K562 (cell line): ENCODE measurements around the gene TMEFF2. TPM values are rescaled to one million over a fixed set of nuclear protein-coding genes. Genes with fewer than 3 reads are reported as not detected.

Experiments
- BRCA1 ChIP-seq, 2 experiments: fragments of 450-650 bp in 1 of 2; sonication (generic) in 1 of 2; formaldehyde crosslinking in 1 of 2; IDR thresholded peaks; 2 replicates each; pipeline versions ENCODE4 v1.5.0 to v1.6.1; 2017 to 2020; ENCODE audit warnings: mild to moderate bottlenecking in 1 of 2, missing genetic modification reagents in 1 of 2
- CBFA2T2 ChIP-seq: fragments of 450-650 bp; conservative IDR thresholded peaks from 2 replicates; pipeline ENCODE4 v1.6.1; 2017; ENCODE audit warnings: mild to moderate bottlenecking
- CHAMP1 ChIP-seq: fragments of 450-650 bp; IDR thresholded peaks from 2 replicates; pipeline ENCODE4 v1.6.1; 2016; ENCODE audit warnings: mild to moderate bottlenecking
- E2F1 ChIP-seq: sonication (generic); formaldehyde crosslinking; IDR thresholded peaks from 2 replicates; pipeline ENCODE4 v1.8.1; 2023; ENCODE audit warnings: mild to moderate bottlenecking, missing genetic modification reagents, moderate library complexity
- EWSR1 ChIP-seq: fragments of 450-650 bp; IDR thresholded peaks from 2 replicates; pipeline ENCODE4 v1.6.1; 2018; ENCODE audit warnings: borderline replicate concordance, mild to moderate bottlenecking, low read depth, moderate library complexity; ENCODE audit not compliant: partially characterized antibody
- HLTF ChIP-seq: fragments of 450-650 bp; IDR thresholded peaks from 2 replicates; pipeline ENCODE4 v1.6.1; 2016
- HSF4 ChIP-seq: fragments of 250-450 bp; sonication (Bioruptor Pico); IDR thresholded peaks from 2 replicates; pipeline ENCODE4 v2.1.2; 2022; ENCODE audit warnings: mild to moderate bottlenecking, moderate library complexity, borderline replicate concordance
- RBM17 ChIP-seq: fragments of 200-400 bp; formaldehyde crosslinking; IDR thresholded peaks from 2 replicates; pipeline ENCODE4 v1.6.1; 2017; ENCODE audit warnings: low read depth, mild to moderate bottlenecking, low read length, borderline replicate concordance
- SETDB1 ChIP-seq: IDR thresholded peaks from one replicate; pipeline ENCODE4 v1.6.1; 2012; ENCODE audit warnings: low read length, control low read depth, inconsistent platforms
- SMARCA4 ChIP-seq: fragments of 450-650 bp; IDR thresholded peaks from 2 replicates; pipeline ENCODE4 v1.6.1; 2016
- SP1 ChIP-seq: sonication (generic); formaldehyde crosslinking; IDR thresholded peaks from 2 replicates; pipeline ENCODE4 v1.8.1; 2022; ENCODE audit warnings: mild to moderate bottlenecking, missing genetic modification reagents
- SP2 ChIP-seq: IDR thresholded peaks from 2 replicates; pipeline ENCODE4 v1.6.1; 2011; ENCODE audit warnings: mild to moderate bottlenecking, low read depth, low read length, moderate library complexity; ENCODE audit not compliant: poor library complexity, severe bottlenecking; ENCODE audit errors: extremely low read depth
- ZFP91 ChIP-seq: sonication (generic); formaldehyde crosslinking; IDR thresholded peaks from 2 replicates; pipeline ENCODE4 v1.8.0; 2022; ENCODE audit warnings: mild to moderate bottlenecking, missing genetic modification reagents
- ZNF408 ChIP-seq: fragments of 250-450 bp; sonication (Bioruptor Pico); IDR thresholded peaks from 2 replicates; pipeline ENCODE4 v1.4.0; 2020; ENCODE audit warnings: low read depth, mild to moderate bottlenecking, moderate library complexity
- ZNF592 ChIP-seq: fragments of 450-650 bp; IDR thresholded peaks from 2 replicates; pipeline ENCODE4 v1.6.1; 2017; ENCODE audit warnings: antibody characterized with exemption, mild to moderate bottlenecking
- ZNF696 ChIP-seq: fragments of 250-450 bp; sonication (Bioruptor Pico); conservative IDR thresholded peaks from 2 replicates; pipeline ENCODE4 v1.4.0; 2020; ENCODE audit warnings: mild to moderate bottlenecking, moderate library complexity
- ZNF699 ChIP-seq: fragments of 250-450 bp; sonication (Bioruptor Pico); IDR thresholded peaks from 2 replicates; pipeline ENCODE4 v1.8.0; 2021; ENCODE audit warnings: mild to moderate bottlenecking, moderate library complexity; ENCODE audit not compliant: insufficient replicate concordance
- ZNF707 ChIP-seq: fragments of 250-450 bp; sonication (Bioruptor Pico); conservative IDR thresholded peaks from 2 replicates; pipeline ENCODE4 v1.8.0; 2022; ENCODE audit warnings: inconsistent platforms, mild to moderate bottlenecking, moderate library complexity
- polyA plus RNA-seq, 8 experiments: library from polyadenylated mRNA; depleted of rRNA in 4 of 8; stranded (reverse) in 5 of 8; unstranded in 3 of 8; fragments of >200 nt; fragmentation: Nextera tagmentation in 2 of 8; fragmentation: Illumina TruSeq in 1 of 8; extraction: Ambion mirVana in 2 of 8; extraction: Trizol in 1 of 8; gene quantifications; 2 replicates each; pipeline versions ENCODE4 v1.2.1 to v1.2.3, GENCODE V29; 2011 to 2014; ENCODE audit warnings: inconsistent platforms in 1 of 8, missing spikeins in 1 of 8
- total RNA-seq, 7 experiments: library from RNA; depleted of rRNA in 6 of 7; stranded (reverse); fragments of >200 nt in 6 of 7; fragmentation: Illumina TruSeq in 2 of 7; extraction: Trizol in 2 of 7; gene quantifications; 2 replicates each; pipeline versions ENCODE4 v1.2.1 to v1.2.3, GENCODE V29; 2011 to 2021; ENCODE audit warnings: low replicate concordance in 1 of 7

TMEFF2 gene
- total and polyA plus RNA-seq, 9 of the 15 experiments (the other 6 are each of a cell fraction or from before 2014, with no cell fraction given): 1.4 TPM; not detected in 8

- no peak for TF ChIP-seq RBM17
- 0 out of 2 replicates have a peak, but pooled peaks have one; percentile 54 for TF ChIP-seq CHAMP1
- TF ChIP-seq CBFA2T2: no peak
- TF ChIP-seq E2F1 (CRISPR knock-in tag): no peak
- no peak for TF ChIP-seq SETDB1
- no peak for TF ChIP-seq ZNF696 (CRISPR knock-in tag)
- no peak for TF ChIP-seq ZNF699 (CRISPR knock-in tag)
- TF ChIP-seq ZNF707 (CRISPR knock-in tag): no peak
- TF ChIP-seq SMARCA4: peak; percentile 82
- no peak for TF ChIP-seq SP2
- TF ChIP-seq ZNF408 (CRISPR knock-in tag): no peak
- no peak for TF ChIP-seq ZFP91
- TF ChIP-seq BRCA1 (IDR thresholded peaks at IDR 0.05): no peak
- no peak for TF ChIP-seq BRCA1 (CRISPR knock-in tag; IDR thresholded peaks at IDR 0.05)
- TF ChIP-seq SP1 (CRISPR knock-in tag): no peak
- TF ChIP-seq EWSR1: no peak
- no peak for TF ChIP-seq HSF4 (CRISPR knock-in tag)
- TF ChIP-seq HLTF: no peak
- TF ChIP-seq ZNF592: peak; percentile 74; the same call in 1 of the 2 replicates
These were observed 244.4 kb downstream of the TMEFF2 start (continued) for GRCh38 chr2:191950132-191950874.
